GM12878 (cell line): ENCODE data around the gene TBC1D19.

Source experiments
- CTCF ChIP-seq, 3 experiments: IDR thresholded peaks in 2 of 3; conservative IDR thresholded peaks in 1 of 3; 2 replicates each; pipeline ENCODE4 v1.5.1; 2011; ENCODE audit warnings: low read depth in 3 of 3, low read length in 3 of 3, mild to moderate bottlenecking in 3 of 3, control low read depth in 2 of 3, moderate library complexity in 2 of 3, inconsistent platforms in 1 of 3, mixed read lengths in 1 of 3; ENCODE audit not compliant: control insufficient read depth in 2 of 3, insufficient read depth in 1 of 3; ENCODE audit errors: extremely low read depth in 1 of 3
- EZH2 ChIP-seq: IDR thresholded peaks from 2 replicates; pipeline ENCODE4 v1.6.1; 2012; ENCODE audit warnings: low read depth, mild to moderate bottlenecking, control low read depth, inconsistent platforms, low read length, borderline replicate concordance; ENCODE audit not compliant: control insufficient read depth
- MAX ChIP-seq: IDR thresholded peaks from 2 replicates; pipeline ENCODE4 v1.6.1; 2012; ENCODE audit warnings: low read depth, low read length, improper control_type of control experiment
- MXI1 ChIP-seq: fragments of 150-350 bp; IDR thresholded peaks from 2 replicates; pipeline ENCODE4 v1.6.1; 2011; ENCODE audit warnings: low read depth, mild to moderate bottlenecking, inconsistent platforms, low read length, improper control_type of control experiment
- TCF12 ChIP-seq: IDR thresholded peaks from 2 replicates; pipeline ENCODE4 v1.6.1; 2011; ENCODE audit warnings: low read depth, mild to moderate bottlenecking, low read length
- USF1 ChIP-seq: IDR thresholded peaks from 2 replicates; pipeline ENCODE4 v1.6.1; 2011; ENCODE audit warnings: borderline replicate concordance, low read depth, mild to moderate bottlenecking, moderate library complexity, mixed read lengths, low read length; ENCODE audit not compliant: insufficient read depth; ENCODE audit errors: extremely low read length
- YY1 ChIP-seq: IDR thresholded peaks from 2 replicates; pipeline ENCODE4 v1.6.1; 2011; ENCODE audit warnings: low read depth, mild to moderate bottlenecking, low read length
- TF ChIP-seq, protein P1 (sequence below): fragments of 450-650 bp; IDR thresholded peaks from 2 replicates; pipeline ENCODE4 v1.6.1; 2016; ENCODE audit warnings: mild to moderate bottlenecking
- TF ChIP-seq, protein P2 (sequence below): IDR thresholded peaks from 2 replicates; pipeline ENCODE4 v1.6.1; 2012; ENCODE audit warnings: mild to moderate bottlenecking, low read depth, low read length
- TF ChIP-seq, protein P3 (sequence below): fragments of 450-650 bp; formaldehyde crosslinking; IDR thresholded peaks from 2 replicates; pipeline ENCODE4 v1.5.0; 2022; ENCODE audit warnings: mild to moderate bottlenecking, missing genetic modification characterization

- TF ChIP-seq CTCF (IDR thresholded peaks at IDR 0.05 in 2 of 3, conservative IDR thresholded peaks at IDR 0.05 in 1 of 3; ENCODE audit: control insufficient read depth in 2 of 3, extremely low read depth in 1 of 3, insufficient read depth in 1 of 3, low read depth in 3 of 3, low read length in 3 of 3) (no peak), YY1 (no peak), EZH2 (no peak), MXI1 (no peak), MAX (no peak), TCF12 (no peak), USF1 (no peak)
- TF ChIP-seq, protein P1, sequence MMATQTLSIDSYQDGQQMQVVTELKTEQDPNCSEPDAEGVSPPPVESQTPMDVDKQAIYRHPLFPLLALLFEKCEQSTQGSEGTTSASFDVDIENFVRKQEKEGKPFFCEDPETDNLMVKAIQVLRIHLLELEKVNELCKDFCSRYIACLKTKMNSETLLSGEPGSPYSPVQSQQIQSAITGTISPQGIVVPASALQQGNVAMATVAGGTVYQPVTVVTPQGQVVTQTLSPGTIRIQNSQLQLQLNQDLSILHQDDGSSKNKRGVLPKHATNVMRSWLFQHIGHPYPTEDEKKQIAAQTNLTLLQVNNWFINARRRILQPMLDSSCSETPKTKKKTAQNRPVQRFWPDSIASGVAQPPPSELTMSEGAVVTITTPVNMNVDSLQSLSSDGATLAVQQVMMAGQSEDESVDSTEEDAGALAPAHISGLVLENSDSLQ = no peak
- TF ChIP-seq, protein P2, sequence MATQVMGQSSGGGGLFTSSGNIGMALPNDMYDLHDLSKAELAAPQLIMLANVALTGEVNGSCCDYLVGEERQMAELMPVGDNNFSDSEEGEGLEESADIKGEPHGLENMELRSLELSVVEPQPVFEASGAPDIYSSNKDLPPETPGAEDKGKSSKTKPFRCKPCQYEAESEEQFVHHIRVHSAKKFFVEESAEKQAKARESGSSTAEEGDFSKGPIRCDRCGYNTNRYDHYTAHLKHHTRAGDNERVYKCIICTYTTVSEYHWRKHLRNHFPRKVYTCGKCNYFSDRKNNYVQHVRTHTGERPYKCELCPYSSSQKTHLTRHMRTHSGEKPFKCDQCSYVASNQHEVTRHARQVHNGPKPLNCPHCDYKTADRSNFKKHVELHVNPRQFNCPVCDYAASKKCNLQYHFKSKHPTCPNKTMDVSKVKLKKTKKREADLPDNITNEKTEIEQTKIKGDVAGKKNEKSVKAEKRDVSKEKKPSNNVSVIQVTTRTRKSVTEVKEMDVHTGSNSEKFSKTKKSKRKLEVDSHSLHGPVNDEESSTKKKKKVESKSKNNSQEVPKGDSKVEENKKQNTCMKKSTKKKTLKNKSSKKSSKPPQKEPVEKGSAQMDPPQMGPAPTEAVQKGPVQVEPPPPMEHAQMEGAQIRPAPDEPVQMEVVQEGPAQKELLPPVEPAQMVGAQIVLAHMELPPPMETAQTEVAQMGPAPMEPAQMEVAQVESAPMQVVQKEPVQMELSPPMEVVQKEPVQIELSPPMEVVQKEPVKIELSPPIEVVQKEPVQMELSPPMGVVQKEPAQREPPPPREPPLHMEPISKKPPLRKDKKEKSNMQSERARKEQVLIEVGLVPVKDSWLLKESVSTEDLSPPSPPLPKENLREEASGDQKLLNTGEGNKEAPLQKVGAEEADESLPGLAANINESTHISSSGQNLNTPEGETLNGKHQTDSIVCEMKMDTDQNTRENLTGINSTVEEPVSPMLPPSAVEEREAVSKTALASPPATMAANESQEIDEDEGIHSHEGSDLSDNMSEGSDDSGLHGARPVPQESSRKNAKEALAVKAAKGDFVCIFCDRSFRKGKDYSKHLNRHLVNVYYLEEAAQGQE = no peak
- TF ChIP-seq, protein P3, sequence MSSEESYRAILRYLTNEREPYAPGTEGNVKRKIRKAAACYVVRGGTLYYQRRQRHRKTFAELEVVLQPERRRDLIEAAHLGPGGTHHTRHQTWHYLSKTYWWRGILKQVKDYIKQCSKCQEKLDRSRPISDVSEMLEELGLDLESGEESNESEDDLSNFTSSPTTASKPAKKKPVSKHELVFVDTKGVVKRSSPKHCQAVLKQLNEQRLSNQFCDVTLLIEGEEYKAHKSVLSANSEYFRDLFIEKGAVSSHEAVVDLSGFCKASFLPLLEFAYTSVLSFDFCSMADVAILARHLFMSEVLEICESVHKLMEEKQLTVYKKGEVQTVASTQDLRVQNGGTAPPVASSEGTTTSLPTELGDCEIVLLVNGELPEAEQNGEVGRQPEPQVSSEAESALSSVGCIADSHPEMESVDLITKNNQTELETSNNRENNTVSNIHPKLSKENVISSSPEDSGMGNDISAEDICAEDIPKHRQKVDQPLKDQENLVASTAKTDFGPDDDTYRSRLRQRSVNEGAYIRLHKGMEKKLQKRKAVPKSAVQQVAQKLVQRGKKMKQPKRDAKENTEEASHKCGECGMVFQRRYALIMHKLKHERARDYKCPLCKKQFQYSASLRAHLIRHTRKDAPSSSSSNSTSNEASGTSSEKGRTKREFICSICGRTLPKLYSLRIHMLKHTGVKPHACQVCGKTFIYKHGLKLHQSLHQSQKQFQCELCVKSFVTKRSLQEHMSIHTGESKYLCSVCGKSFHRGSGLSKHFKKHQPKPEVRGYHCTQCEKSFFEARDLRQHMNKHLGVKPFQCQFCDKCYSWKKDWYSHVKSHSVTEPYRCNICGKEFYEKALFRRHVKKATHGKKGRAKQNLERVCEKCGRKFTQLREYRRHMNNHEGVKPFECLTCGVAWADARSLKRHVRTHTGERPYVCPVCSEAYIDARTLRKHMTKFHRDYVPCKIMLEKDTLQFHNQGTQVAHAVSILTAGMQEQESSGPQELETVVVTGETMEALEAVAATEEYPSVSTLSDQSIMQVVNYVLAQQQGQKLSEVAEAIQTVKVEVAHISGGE (CRISPR knock-in tag) = no peak
These were observed 29.4 kb downstream of the TBC1D19 start for GRCh38 chr4:26613237-26613636.
